H1 (cell line): ENCODE data around the gene NHLH2. TPM values are rescaled to one million over a fixed set of nuclear protein-coding genes. Genes with fewer than 3 reads are reported as not detected.

Source experiments
- BACH1 ChIP-seq: IDR thresholded peaks from 2 replicates; pipeline ENCODE4 v1.6.1; 2012; ENCODE audit warnings: low read length, improper control_type of control experiment
- CHD2 ChIP-seq: IDR thresholded peaks from 2 replicates; pipeline ENCODE4 v1.6.1; 2012; ENCODE audit warnings: low read length, improper control_type of control experiment
- EGR1 ChIP-seq: IDR thresholded peaks from 2 replicates; pipeline ENCODE4 v1.6.1; 2011; ENCODE audit warnings: low read depth, low read length, borderline replicate concordance
- GABPA ChIP-seq: IDR thresholded peaks from 2 replicates; pipeline ENCODE4 v1.6.1; 2011; ENCODE audit warnings: mild to moderate bottlenecking, low read length, moderate library complexity, borderline replicate concordance; ENCODE audit not compliant: insufficient read depth
- JUND ChIP-seq: IDR thresholded peaks from 2 replicates; pipeline ENCODE4 v1.6.1; 2011; ENCODE audit warnings: mild to moderate bottlenecking, improper control_type of control experiment, low read length
- KDM1A ChIP-seq: fragments of 200-600, 300-600 bp; sonication (generic); IDR thresholded peaks from 2 replicates; pipeline ENCODE4 v1.7.1; 2016; ENCODE audit warnings: mild to moderate bottlenecking, low read length, borderline replicate concordance
- KDM5A ChIP-seq: fragments of 200-600 bp; IDR thresholded peaks from 2 replicates; pipeline ENCODE4 v1.7.1; 2012; ENCODE audit warnings: mild to moderate bottlenecking, low read length, inconsistent platforms, mixed read lengths
- NANOG ChIP-seq: IDR thresholded peaks from 2 replicates; pipeline ENCODE4 v1.6.1; 2011; ENCODE audit warnings: low read length, low read depth, mild to moderate bottlenecking, inconsistent platforms; ENCODE audit not compliant: insufficient read depth, poor library complexity, severe bottlenecking
- NRF1 ChIP-seq: IDR thresholded peaks from 2 replicates; pipeline ENCODE4 v1.6.1; 2011; ENCODE audit warnings: mild to moderate bottlenecking, low read depth, low read length, improper control_type of control experiment
- PHF8 ChIP-seq: fragments of 200-600 bp; sonication (generic); conservative IDR thresholded peaks from 2 replicates; pipeline ENCODE4 v1.7.1; 2012; ENCODE audit warnings: low read depth, mild to moderate bottlenecking, inconsistent platforms, low read length, moderate library complexity
- POLR2A ChIP-seq, 2 experiments: IDR thresholded peaks; 1 replicate in 1 of 2; 2 replicates in 1 of 2; pipeline ENCODE4 v1.6.1; 2011; ENCODE audit warnings: low read depth in 2 of 2, low read length in 2 of 2, mild to moderate bottlenecking in 2 of 2; ENCODE audit errors: control extremely low read depth in 1 of 2
- RBBP5 ChIP-seq: IDR thresholded peaks from 2 replicates; pipeline ENCODE4 v1.7.1; 2012; ENCODE audit warnings: low read depth, mild to moderate bottlenecking, inconsistent platforms, low read length, moderate library complexity, borderline replicate concordance
- RNF2 ChIP-seq: fragments of 200-900, 300-1000 bp; sonication (generic); IDR thresholded peaks from 2 replicates; pipeline ENCODE4 v1.7.1; 2016; ENCODE audit warnings: borderline replicate concordance, low read depth, mild to moderate bottlenecking, antibody characterized with exemption, low read length; ENCODE audit not compliant: poor library complexity, severe bottlenecking; ENCODE audit errors: missing control alignments
- RXRA ChIP-seq: IDR thresholded peaks from 2 replicates; pipeline ENCODE4 v1.6.1; 2011; ENCODE audit warnings: low read depth, mild to moderate bottlenecking, low read length, moderate library complexity; ENCODE audit not compliant: insufficient read depth
- SIRT6 ChIP-seq: IDR thresholded peaks from one replicate; pipeline ENCODE4 v1.7.1; 2012; ENCODE audit warnings: low read length, inconsistent platforms
- SIX5 ChIP-seq: IDR thresholded peaks from 2 replicates; pipeline ENCODE4 v1.6.1; 2011; ENCODE audit warnings: mild to moderate bottlenecking, low read depth, low read length
- SP1 ChIP-seq: IDR thresholded peaks from 2 replicates; pipeline ENCODE4 v1.6.1; 2011; ENCODE audit warnings: low read depth, low read length
- SP2 ChIP-seq: IDR thresholded peaks from 2 replicates; pipeline ENCODE4 v1.6.1; 2012; ENCODE audit warnings: mild to moderate bottlenecking, low read length, inconsistent platforms
- SUZ12 ChIP-seq: fragments of 200-600 bp; sonication (generic); IDR thresholded peaks from 2 replicates; pipeline ENCODE4 v1.6.1; 2012; ENCODE audit warnings: mild to moderate bottlenecking, inconsistent platforms, low read length, moderate library complexity, mixed read lengths
- TAF1 ChIP-seq: IDR thresholded peaks from 2 replicates; pipeline ENCODE4 v1.6.1; 2011; ENCODE audit warnings: mild to moderate bottlenecking, low read depth, low read length
- YY1 ChIP-seq: IDR thresholded peaks from 2 replicates; pipeline ENCODE4 v1.6.1; 2011; ENCODE audit warnings: low read depth, mild to moderate bottlenecking, low read length
- polyA plus RNA-seq, 7 experiments: library from polyadenylated mRNA; depleted of rRNA in 3 of 7; stranded (reverse) in 5 of 7; unstranded in 2 of 7; fragments of >200 nt in 5 of 7; fragments of 200-250 nt in 2 of 7; gene quantifications; 1 replicate in 5 of 7; 2 replicates in 1 of 7; 4 replicates in 1 of 7; pipeline versions ENCODE4 v1.2.1 to v1.2.3, GENCODE V29; 2011 to 2013; ENCODE audit warnings: missing spikeins in 2 of 7, mixed read lengths in 2 of 7
- total RNA-seq: library from RNA; stranded (reverse); fragmentation: NEBNext Ultra II Directional; extraction: Animal tissue kit (Norgen Biotek cat#: 25700); gene quantifications from 2 replicates; pipeline ENCODE4 v1.2.1, GENCODE V29; 2021
- TF ChIP-seq, protein P1 (sequence below): IDR thresholded peaks from 2 replicates; pipeline ENCODE4 v1.6.1; 2011; ENCODE audit warnings: low read length, improper control_type of control experiment
- TF ChIP-seq, protein P2 (sequence below): IDR thresholded peaks from 2 replicates; pipeline ENCODE4 v1.6.1; 2012; ENCODE audit warnings: inconsistent platforms
- TF ChIP-seq, protein P3 (sequence below): IDR thresholded peaks from 2 replicates; pipeline ENCODE4 v1.6.1; 2012; ENCODE audit warnings: inconsistent platforms

The NHLH2 gene
- total and polyA plus RNA-seq, 2 of the 8 experiments (the other 6 are each of a cell fraction or from before 2014, with no cell fraction given): 0.92 to 1.1 TPM

DNA sequence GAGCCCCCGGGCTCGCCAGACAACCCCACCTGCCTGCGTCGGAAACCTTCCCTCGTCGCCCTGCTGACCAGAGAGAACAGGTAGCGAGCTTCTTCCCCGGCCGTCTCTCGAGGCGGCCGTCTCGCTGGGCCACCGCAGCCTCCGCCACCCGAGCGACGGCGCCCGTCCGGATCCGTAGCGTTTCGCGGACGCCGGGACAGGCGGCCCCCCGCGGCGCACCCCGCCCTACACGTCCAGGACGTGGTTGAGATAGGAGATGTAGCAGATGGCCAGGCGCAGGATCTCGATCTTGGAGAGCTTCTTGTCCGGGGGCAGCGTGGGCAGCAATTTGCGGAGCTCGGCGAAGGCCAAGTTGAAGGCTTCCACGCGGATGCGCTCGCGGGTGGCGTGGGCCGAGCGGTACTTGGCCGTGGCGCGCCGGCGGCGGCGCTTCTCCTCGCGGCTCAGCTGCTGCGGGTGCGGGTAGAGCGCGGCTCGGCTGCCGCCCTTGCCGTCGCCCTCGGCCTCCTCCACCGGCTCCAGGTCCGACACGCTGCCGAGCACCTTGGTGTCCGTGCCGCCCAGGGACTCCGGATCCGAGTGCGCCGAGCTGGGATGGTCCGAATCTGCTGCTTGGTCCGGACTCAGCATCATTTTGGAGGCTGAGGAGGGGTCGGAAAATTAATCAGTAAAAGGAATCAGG is 3.0 kb downstream of the NHLH2 start (continued):
- TF ChIP-seq EGR1 (no peak), SP2 (no peak), SIRT6 (no peak), RBBP5 (no peak), NRF1 (no peak), RXRA (no peak), PHF8 (peak; percentile 17; the same call in 1 of the 2 replicates), KDM5A (no peak), TAF1 (no peak), SIX5 (no peak), GABPA (no peak), CHD2 (no peak), JUND (no peak), RNF2 (no peak), NANOG (no peak), KDM1A (no peak), SP1 (no peak), YY1 (no peak), BACH1 (peak; percentile 62), SUZ12 (peak; percentile 70), POLR2A (IDR thresholded peaks at IDR 0.05; ENCODE audit: control extremely low read depth in 1 of 2, low read depth in 2 of 2, low read length in 2 of 2) (no peak)
- TF ChIP-seq, protein P1, sequence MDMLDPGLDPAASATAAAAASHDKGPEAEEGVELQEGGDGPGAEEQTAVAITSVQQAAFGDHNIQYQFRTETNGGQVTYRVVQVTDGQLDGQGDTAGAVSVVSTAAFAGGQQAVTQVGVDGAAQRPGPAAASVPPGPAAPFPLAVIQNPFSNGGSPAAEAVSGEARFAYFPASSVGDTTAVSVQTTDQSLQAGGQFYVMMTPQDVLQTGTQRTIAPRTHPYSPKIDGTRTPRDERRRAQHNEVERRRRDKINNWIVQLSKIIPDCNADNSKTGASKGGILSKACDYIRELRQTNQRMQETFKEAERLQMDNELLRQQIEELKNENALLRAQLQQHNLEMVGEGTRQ: no peak
- TF ChIP-seq, protein P2, sequence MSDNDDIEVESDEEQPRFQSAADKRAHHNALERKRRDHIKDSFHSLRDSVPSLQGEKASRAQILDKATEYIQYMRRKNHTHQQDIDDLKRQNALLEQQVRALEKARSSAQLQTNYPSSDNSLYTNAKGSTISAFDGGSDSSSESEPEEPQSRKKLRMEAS: peak; percentile 83
- TF ChIP-seq, protein P3, sequence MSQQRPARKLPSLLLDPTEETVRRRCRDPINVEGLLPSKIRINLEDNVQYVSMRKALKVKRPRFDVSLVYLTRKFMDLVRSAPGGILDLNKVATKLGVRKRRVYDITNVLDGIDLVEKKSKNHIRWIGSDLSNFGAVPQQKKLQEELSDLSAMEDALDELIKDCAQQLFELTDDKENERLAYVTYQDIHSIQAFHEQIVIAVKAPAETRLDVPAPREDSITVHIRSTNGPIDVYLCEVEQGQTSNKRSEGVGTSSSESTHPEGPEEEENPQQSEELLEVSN: peak; percentile 80
